Keratinocyte (primary cell): ENCODE results near the gene C15orf40. TPM values are rescaled to one million over a fixed set of nuclear protein-coding genes. Genes with fewer than 3 reads are reported as not detected.

Experiments used
- DNase-seq: peaks from one replicate; pipeline ENCODE4 v3.0.0-alpha.2; 2011; ENCODE audit warnings: low read depth, missing footprints, low spot score
- FAIRE-seq: peaks from 2 replicates; lab custom pipeline; 2011; peaks lifted over from hg19 to GRCh38; lab: Jason Lieb, UNC
- H2AFZ ChIP-seq: 2 replicates; pipeline ENCODE4 v1.6.0; 2012; ENCODE audit warnings: low read length, control low read depth, inconsistent platforms; ENCODE audit not compliant: control insufficient read depth
- H3K27ac ChIP-seq: 2 replicates; pipeline ENCODE4 v1.5.1; 2011; ENCODE audit warnings: low read length; ENCODE audit not compliant: control insufficient read depth, insufficient read depth
- H3K27me3 ChIP-seq: 3 replicates; pipeline ENCODE4 v1.6.0; 2011; ENCODE audit warnings: low read length; ENCODE audit not compliant: control insufficient read depth, insufficient read depth; ENCODE audit errors: extremely low read depth
- H3K36me3 ChIP-seq, 2 experiments: 2 replicates in 1 of 2; 3 replicates in 1 of 2; pipeline ENCODE4 v1.5.1; 2011; ENCODE audit warnings: low read length in 2 of 2, mild to moderate bottlenecking in 1 of 2; ENCODE audit not compliant: control insufficient read depth in 2 of 2, insufficient read depth in 2 of 2; ENCODE audit errors: extremely low read depth in 1 of 2
- H3K4me1 ChIP-seq: 3 replicates; pipeline ENCODE4 v1.5.1; 2011; ENCODE audit warnings: low read length; ENCODE audit not compliant: control insufficient read depth, insufficient read depth; ENCODE audit errors: extremely low read depth
- H3K4me2 ChIP-seq: 3 replicates; pipeline ENCODE4 v1.6.0; 2011; ENCODE audit warnings: low read depth, low read length; ENCODE audit not compliant: control insufficient read depth, insufficient read depth; ENCODE audit errors: extremely low read depth
- H3K4me3 ChIP-seq, 3 experiments: fragments of 200-600 bp in 1 of 3; sonication (generic) in 1 of 3; 2 replicates in 2 of 3; 3 replicates in 1 of 3; pipeline ENCODE4 v1.5.1; 2011 to 2016; ENCODE audit warnings: low read length in 3 of 3, mild to moderate bottlenecking in 3 of 3, control low read depth in 2 of 3, inconsistent platforms in 1 of 3, low read depth in 1 of 3, mixed read lengths in 1 of 3, mixed run types in 1 of 3, moderate library complexity in 1 of 3; ENCODE audit not compliant: control insufficient read depth in 2 of 3, insufficient read depth in 2 of 3; ENCODE audit errors: extremely low read depth in 1 of 3
- H3K79me2 ChIP-seq: 2 replicates; pipeline ENCODE4 v1.6.0; 2012; ENCODE audit warnings: low read length; ENCODE audit not compliant: control insufficient read depth, insufficient read depth
- H3K9ac ChIP-seq: 3 replicates; pipeline ENCODE4 v1.6.0; 2011; ENCODE audit warnings: low read length; ENCODE audit not compliant: control insufficient read depth, insufficient read depth; ENCODE audit errors: extremely low read depth
- H3K9me1 ChIP-seq: 3 replicates; pipeline ENCODE4 v1.6.0; 2011; ENCODE audit warnings: low read length; ENCODE audit not compliant: control insufficient read depth, insufficient read depth; ENCODE audit errors: extremely low read depth
- H3K9me3 ChIP-seq: 2 replicates; pipeline ENCODE4 v1.5.1; 2012; ENCODE audit warnings: low read depth, low read length; ENCODE audit not compliant: control insufficient read depth
- H4K20me1 ChIP-seq: 3 replicates; pipeline ENCODE4 v1.6.0; 2011; ENCODE audit warnings: low read length; ENCODE audit not compliant: control insufficient read depth, insufficient read depth; ENCODE audit errors: extremely low read depth
- EZH2 ChIP-seq: IDR thresholded peaks from one replicate; pipeline ENCODE4 v1.6.1; 2012; ENCODE audit warnings: inconsistent platforms, mild to moderate bottlenecking, low read length, moderate library complexity
- dilution Hi-C: fragments of 300-500 bp; cut with MboI; formaldehyde crosslinking; loops from one replicate; pipeline ENCODE4 v1.7.0; 2020; ENCODE audit warnings: low sequenced_read_pairs; ENCODE audit not compliant: extremely low pct_ligation_motif_present
- polyA plus RNA-seq, 5 experiments: library from polyadenylated mRNA; depleted of rRNA in 3 of 5; stranded (reverse) in 3 of 5; stranded (forward) in 1 of 5; unstranded in 1 of 5; fragments of >200 nt; gene quantifications; 1 replicate in 1 of 5; 2 replicates in 3 of 5; 3 replicates in 1 of 5; pipeline versions ENCODE4 v1.2.1 to v1.2.3, GENCODE V29; 2011 to 2012; ENCODE audit warnings: missing spikeins in 2 of 5, low read depth in 1 of 5, low replicate concordance in 1 of 5
- TF ChIP-seq, protein P1 (sequence below), 3 experiments: IDR thresholded peaks in 1 of 3; conservative IDR thresholded peaks in 1 of 3; optimal IDR thresholded peaks in 1 of 3; 2 replicates in 2 of 3; 3 replicates in 1 of 3; pipeline versions ENCODE3 to v1.5.1; 2011; ENCODE audit warnings: low read length in 3 of 3, mild to moderate bottlenecking in 3 of 3, moderate library complexity in 2 of 3, control low read depth in 1 of 3, inconsistent platforms in 1 of 3; ENCODE audit not compliant: insufficient read depth in 2 of 3; ENCODE audit errors: extremely low read depth in 1 of 3

The C15orf40 gene
- polyA plus RNA-seq, 1 donor (not counting 4 experiments of a cell fraction or from before 2014, with no cell fraction given), result 26.6 TPM

GRCh38 chr15:82959423-82959822, 52.0 kb downstream of the C15orf40 start:
- H4K20me1 ChIP-seq, result no peaks in the 10 kb centered on the region
- H2AFZ ChIP-seq, result no peak overlapping the region
- no peak for DNase-seq
- dilution Hi-C loops, result no loop called here
- H3K9ac ChIP-seq, result no peak overlapping the region
- TF ChIP-seq EZH2, result no peak
- TF ChIP-seq, protein P1, sequence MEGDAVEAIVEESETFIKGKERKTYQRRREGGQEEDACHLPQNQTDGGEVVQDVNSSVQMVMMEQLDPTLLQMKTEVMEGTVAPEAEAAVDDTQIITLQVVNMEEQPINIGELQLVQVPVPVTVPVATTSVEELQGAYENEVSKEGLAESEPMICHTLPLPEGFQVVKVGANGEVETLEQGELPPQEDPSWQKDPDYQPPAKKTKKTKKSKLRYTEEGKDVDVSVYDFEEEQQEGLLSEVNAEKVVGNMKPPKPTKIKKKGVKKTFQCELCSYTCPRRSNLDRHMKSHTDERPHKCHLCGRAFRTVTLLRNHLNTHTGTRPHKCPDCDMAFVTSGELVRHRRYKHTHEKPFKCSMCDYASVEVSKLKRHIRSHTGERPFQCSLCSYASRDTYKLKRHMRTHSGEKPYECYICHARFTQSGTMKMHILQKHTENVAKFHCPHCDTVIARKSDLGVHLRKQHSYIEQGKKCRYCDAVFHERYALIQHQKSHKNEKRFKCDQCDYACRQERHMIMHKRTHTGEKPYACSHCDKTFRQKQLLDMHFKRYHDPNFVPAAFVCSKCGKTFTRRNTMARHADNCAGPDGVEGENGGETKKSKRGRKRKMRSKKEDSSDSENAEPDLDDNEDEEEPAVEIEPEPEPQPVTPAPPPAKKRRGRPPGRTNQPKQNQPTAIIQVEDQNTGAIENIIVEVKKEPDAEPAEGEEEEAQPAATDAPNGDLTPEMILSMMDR (optimal IDR thresholded peaks at IDR 0.05 in 1 of 3, IDR thresholded peaks at IDR 0.05 in 1 of 3, conservative IDR thresholded peaks at IDR 0.05 in 1 of 3; ENCODE audit: extremely low read depth in 1 of 3, insufficient read depth in 2 of 3, low read length in 3 of 3), result no peak
- no peaks in the 10 kb centered on the region for H3K9me1 ChIP-seq
- FAIRE-seq, result no peak
- H3K27ac ChIP-seq, result no peak overlapping the region
- H3K9me3 ChIP-seq, result no peaks in the 10 kb centered on the region
- no peaks in the 10 kb centered on the region for H3K36me3 ChIP-seq
- peaks cover 11% of the 10 kb centered on the region for H3K4me1 ChIP-seq
- no peak overlapping the region for H3K4me2 ChIP-seq
- H3K79me2 ChIP-seq, result no peaks in the 10 kb centered on the region
- no peak overlapping the region for H3K4me3 ChIP-seq
- H3K27me3 ChIP-seq, result no peaks in the 10 kb centered on the region

- dilution Hi-C loops, result no loop called here
- Histone ChIP-seq H3K9me1 (no peaks in the 10 kb centered on the region), H3K27ac (no peak overlapping the region), H3K4me3 (no peak overlapping the region), H3K9ac (no peak overlapping the region), H3K79me2 (no peaks in the 10 kb centered on the region), H2AFZ (no peak overlapping the region), H3K36me3 (no peaks in the 10 kb centered on the region), H3K9me3 (no peaks in the 10 kb centered on the region), H3K4me1 (peaks cover 10% of the 10 kb centered on the region), H4K20me1 (no peaks in the 10 kb centered on the region), H3K4me2 (no peak overlapping the region), H3K27me3 (no peaks in the 10 kb centered on the region)
- DNase-seq (no peak), FAIRE-seq (no peak)
- no peak for TF ChIP-seq EZH2
- TF ChIP-seq, protein P1 (optimal IDR thresholded peaks at IDR 0.05 in 1 of 3, IDR thresholded peaks at IDR 0.05 in 1 of 3, conservative IDR thresholded peaks at IDR 0.05 in 1 of 3; ENCODE audit: extremely low read depth in 1 of 3, insufficient read depth in 2 of 3, low read length in 3 of 3), result no peak
Measured at GRCh38 chr15:82958638-82959037, 52.8 kb downstream of the C15orf40 start.
